NCI-H1092 (cell line): ENCODE data around the gene ADGRA3.

Experiments used
- DNase-seq: peaks from one replicate; lab custom pipeline; 2025; lab: John Stamatoyannopoulos, UW

Gene ADGRA3

DNA sequence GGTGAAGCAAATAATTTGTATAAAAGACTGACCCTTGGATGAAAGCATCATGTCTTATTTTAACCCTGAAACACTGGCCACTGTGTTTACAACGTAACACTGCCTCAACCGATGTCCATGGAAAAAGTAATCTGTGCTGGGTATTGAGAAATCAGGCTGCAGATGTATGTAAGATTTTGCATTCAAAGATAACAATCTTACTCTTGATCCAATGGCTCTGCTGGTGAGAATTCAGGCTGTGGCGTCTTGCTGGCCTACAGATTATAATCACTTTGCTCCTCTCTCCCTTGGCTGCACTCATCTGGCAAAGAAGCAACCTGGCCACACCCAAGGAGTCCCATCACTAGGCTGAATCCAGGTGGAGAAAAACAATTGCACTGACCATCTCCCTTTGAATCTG lies 7.5 kb downstream of the ADGRA3 start:
- DNase-seq: no peak

DNA sequence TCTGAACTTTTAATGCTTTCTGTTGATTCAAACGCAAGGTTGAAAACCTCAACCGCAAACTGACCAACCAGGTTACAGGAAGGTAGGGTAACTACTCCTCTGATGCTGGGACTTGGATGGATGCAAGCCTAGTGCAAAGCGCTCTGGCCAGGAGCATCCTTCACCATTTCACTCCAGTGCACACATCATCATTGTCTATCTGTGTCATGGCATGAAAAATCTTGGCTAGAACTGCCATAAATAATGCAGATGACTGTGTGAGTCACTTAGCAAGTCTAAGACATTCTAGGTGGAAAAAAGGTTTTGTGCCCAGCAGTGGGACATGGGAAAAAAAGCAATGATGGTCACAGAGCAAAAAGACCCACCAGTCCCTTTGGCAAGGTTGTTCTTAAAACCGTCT lies 10.9 kb downstream of the ADGRA3 start:
- DNase-seq: no peak

DNA sequence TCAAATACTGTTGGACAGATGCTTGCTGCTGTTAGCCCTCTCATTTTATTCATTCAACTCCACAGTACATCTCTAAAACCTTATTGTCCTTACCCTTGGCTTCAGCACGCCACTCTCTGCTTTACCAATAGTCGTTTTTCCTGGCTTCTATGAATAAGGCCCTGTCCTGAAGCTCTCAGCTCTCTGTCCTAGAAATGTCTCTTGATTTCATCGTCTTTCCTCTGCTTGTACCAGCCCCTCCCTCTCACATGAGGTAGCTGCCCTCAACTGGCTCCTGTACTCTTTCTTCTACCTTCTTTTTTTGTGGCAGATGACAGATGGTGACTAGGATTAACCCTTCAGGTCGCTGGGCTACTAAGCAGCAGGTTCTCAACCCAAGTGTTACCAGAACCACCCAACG lies 11.4 kb downstream of the ADGRA3 start:
- no peak for DNase-seq

DNA sequence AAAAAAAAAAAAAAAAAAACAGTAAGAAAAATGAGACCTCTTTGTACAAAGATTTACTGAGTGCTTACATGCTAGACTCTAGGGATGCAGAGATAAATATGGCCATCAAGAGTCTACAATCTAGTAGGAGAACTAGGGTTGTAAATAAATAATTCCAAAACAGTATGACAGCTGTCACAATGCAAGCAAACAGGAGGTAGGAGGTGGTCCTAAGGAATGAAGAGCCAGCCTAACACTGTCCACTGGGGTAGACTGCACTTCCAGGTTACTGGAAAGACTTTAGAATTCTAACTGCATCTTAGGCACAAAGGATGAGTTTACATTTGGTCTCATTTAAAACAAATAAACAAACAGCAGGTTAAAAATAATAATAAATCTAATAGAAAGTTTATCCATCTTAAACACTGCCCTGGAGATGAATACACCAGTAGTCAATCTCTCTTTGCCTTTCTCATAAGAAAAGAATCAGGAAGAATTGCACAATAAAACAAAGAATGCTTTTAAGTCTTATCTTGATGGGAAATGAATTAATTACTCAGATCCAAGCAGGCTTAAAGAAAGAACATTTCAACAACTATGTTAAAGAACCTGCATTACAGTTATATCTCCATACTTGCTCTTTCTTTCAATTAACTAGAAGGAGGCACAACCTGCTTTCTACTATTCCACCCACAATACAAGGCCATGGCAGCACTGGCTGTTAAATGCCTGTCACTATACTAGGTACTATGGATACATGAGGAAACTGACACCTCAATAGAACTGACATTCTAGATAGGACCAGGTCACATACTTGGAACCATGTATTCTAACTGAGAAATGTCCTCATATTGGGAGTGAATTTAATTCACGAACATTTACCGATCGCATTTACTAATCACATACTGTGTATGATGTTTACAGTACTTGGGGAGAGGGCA lies 12.7 kb downstream of the ADGRA3 start:
- DNase-seq: no peak

DNA sequence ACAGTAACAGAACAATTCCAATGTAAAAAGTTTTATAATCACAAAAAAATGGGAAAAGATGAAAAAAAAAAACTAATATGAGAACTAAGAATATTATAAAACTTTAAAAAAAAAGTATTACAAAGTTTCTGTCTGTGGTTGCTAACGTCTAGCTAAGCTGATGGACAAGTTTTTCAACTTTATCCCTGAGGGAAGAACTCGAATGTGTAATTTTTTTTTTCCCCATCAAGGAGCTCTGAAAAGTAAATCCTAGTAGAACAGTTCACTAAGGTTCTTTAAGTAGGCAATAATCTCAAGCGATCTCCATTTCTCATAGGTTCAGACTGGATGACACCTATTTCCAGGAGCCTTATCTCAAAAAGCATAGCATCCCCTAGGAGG lies 14.2 kb downstream of the ADGRA3 start:
- no peak for DNase-seq

DNA sequence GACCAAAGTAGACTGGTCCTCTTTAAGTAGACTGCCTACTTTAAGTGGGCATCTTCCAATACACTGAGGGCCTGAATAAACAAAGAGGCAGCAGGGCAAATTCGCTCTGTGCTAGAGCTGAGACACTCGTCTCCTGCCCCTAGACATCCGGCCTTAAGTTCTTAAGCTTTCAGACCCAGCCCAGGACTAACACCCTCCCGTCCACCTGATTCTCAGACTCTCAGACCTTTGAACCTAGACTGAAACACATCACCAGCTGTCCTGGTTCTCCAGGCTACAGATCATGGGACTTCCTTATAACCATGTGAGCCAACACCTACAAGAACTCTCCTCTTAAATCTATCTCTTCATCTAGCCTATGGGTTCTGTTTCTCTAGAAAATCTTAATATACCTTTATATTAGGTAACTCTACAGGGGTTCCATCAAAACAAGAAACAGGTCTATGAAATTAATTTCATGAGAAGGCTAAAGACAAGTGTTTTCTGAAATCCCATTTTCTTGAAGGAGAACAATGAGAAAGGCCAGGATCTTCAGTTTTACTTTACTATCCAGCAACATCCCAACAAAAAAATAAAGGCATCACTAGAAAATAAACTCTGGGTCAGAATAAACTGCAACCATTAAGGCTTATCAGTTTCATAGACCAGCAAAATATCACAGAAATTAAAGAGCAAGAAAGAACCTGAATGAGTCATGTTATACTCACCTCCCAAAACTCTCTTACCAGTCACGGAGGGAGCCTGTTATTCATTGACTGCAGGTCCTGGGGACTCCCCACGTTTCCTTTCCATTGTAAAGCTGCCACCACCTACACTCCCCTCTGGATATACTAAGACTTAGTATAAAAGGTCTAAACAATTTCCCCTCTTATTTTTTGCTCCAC lies 14.8 kb downstream of the ADGRA3 start:
- no peak for DNase-seq

DNA sequence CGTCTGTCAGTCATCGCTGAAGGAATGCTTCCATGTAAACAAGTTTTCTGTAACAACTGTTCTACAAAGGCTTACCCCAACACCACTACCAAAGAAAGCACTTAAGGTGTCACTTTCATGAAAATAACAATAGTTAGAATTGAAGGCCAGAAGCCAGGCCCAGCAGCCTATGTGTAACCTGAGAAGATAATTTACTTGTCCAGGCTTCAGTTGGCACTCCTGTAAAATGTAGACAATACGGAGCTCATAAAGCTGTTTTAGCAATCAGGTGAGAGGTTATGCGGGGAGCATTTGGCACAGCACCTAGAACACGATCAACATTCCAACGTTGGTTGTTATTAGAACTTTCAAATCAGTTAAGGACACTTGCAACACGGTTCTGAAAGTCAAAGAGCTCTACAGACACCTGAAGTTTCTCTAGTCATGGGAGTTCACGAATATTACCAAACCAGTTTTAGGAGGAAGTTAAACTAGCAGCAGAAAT lies 15.7 kb downstream of the ADGRA3 start:
- DNase-seq: peak; percentile 18

DNA sequence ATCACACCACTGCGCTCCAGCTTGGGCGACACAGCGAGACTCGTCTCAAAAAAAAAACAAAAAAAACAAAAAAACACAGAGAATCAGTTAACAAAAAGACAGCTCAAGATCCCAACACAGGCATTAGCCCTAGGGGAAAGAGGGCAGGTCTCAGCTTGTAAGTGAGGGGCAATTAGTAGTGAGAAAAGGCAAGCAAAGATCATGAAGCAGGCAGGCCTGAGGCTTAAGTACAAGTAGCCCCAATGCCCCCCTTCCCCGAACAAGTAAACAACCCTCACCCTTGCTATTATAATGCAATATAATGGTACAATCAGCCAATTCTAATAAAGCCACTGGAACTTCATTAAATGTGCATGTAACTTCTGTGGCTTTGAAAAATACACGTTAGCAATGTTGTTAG lies 17.0 kb downstream of the ADGRA3 start:
- DNase-seq: no peak

DNA sequence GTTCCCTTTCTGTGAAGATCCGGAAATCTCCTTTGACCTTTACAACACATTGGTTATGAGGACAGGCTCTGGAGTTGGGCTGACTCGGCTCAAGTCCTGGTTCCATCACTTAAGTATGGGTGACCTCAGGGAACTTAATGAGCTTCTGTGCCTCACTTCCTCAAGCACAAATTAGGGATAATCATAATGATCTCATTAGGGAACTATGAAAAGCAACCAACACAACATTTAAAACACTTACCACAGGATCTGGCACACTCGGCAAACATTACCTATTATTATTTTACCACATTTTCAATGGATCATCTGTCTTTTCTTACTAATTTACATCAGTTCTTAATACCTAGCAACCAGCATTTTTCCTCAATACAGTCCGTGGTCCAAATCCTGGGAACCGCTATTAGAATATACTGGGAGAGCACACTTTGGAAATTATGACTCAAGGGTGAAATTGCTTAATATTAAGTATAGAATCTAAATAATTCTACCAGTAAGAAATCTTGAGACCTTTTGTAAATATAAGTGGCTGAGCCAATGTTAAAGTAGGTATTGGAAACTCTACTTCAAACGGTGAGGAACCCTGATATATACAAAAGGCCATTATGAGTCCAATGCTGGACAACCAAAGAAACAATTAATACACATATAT lies 19.6 kb downstream of the ADGRA3 start:
- DNase-seq: no peak

DNA sequence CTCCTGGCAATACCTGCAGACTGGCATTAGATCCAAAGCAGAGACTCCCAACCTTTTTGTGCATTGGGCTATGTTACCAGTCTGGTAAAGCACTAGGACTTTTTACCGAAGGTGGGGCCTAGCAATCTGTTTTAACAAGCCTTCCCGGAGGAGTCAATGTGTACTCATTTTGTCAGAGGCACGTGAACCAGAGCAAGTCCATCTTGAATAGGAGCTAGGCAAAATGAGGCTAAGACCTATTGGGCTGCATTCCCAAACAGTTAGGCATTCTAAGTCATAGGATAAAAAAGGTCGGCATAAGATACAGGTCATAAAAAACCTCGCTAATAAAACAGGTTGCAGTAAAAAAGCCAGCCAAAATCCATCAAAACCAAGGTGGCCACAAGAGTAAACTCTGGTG lies 22.3 kb downstream of the ADGRA3 start:
- DNase-seq: no peak

DNA sequence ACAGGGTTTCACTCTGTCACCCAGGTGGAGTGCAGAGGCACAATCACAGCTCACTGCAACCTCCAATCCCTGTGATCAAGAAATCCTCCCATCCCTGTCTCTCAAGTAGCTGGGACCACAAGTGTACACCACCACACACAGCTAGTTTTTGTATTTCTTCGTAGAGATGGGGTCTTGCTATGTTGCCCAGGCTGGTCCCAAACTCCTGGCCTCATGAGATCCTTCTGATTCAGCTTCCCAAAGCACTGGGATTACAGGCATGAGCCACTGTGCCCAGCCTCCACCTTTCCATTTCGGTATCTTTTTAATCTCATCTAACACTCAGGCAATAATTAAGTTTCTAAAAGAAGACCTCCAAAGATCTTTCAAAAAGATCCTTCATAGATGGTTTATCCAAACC lies 22.9 kb downstream of the ADGRA3 start:
- no peak for DNase-seq

DNA sequence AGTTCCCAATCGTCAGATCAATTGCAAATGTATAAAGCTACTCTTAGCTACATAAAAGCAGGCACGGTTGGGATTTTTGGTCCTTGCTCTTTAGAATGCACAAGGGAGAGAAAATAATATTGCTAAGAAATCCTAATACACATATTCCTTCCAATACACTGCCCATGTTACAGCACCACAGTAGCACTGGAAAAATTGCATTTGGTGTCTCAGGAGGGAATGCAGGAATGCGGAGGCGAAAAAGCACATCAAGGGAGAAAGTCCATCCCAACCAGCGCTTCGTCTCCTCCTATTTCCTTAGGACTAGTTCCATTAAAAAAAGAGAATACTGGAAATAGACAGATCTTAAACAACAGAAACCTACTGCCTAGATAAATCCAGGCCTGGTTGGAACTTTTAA lies 23.9 kb downstream of the ADGRA3 start:
- no peak for DNase-seq

DNA sequence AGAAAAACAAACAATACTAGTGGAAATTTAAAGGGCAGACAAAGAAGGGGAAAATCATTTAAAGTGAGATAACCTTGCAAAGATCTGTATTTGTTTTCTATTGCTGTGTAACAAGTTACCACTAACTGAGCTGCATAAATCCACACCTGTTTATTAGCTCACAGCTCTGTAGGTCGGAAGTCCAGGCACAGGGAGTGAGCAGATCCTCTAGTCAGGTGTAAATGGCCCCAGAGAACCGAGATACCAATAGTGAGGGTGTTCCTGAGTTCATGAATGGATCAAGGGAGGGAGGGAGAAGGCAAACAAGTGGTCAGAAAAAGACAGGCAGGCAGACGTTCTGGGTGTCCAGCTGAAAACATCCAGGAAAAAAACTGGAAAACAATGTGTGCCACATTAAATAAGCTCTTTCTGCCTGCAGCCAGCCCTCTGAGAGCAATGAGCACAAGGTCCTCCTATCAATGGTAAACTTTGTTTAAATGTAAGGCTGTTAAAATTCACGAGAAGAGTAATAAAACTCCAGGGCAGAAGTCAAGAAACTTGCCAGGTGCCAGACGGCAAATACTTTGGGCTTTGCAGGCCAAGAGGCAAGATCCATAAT lies 25.0 kb downstream of the ADGRA3 start:
- no peak for DNase-seq

DNA sequence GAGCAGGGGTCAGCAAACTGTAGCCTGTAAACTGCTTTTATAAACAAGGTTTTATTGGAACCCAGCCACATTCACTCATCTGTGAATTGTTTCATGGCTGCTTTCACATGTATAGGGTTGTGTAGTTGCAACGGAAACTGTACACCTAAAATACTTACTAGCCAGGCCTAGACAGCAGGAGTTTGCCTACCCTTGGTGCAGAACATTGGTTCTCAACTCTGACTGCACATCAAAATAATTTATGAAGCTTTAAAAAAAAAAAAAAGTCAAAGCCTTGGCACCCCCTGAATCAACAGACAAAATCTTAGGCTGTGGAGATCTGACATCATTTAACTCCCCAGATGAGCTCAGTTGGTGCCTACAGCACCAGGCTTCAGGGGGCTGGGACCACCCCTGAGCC lies 27.8 kb downstream of the ADGRA3 start:
- no peak for DNase-seq

DNA sequence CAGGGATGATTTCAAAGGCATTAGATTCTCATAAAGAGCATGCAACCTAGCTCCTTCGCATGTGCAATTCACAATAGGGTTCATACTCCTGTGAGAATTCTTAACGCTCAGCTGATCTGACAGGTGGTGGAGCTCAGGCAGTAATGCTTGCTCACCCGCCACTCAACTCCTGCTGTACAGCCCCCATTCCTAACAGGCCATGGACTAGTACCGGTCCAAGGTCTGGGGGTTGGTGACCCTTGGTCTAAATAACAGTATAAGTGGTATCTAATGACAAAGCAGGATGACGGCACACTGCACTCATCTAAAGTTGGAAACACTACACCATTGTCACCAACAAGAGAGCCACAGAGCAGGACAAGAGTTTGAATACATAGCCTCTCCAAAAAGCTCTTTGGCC lies 28.5 kb downstream of the ADGRA3 start:
- DNase-seq: no peak

DNA sequence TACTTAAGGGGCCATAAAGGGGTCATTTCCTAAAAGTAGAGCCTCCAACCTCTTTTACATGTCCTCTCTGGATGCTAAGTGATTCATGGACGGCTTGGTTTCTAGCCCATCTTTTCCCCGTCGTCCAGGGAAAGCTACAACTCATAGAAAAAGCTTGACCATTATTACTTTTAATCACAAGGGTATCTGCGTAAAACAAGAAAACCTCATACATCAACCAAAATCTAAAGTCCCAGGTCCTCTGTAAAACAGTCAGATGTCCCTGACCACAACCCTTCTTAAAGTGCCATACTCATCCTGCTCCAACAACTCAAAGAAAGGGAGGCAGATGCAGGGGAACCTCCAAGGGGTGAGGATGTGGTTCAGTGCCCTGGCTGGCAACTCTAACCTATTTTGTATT lies 29.6 kb downstream of the ADGRA3 start:
- no peak for DNase-seq

DNA sequence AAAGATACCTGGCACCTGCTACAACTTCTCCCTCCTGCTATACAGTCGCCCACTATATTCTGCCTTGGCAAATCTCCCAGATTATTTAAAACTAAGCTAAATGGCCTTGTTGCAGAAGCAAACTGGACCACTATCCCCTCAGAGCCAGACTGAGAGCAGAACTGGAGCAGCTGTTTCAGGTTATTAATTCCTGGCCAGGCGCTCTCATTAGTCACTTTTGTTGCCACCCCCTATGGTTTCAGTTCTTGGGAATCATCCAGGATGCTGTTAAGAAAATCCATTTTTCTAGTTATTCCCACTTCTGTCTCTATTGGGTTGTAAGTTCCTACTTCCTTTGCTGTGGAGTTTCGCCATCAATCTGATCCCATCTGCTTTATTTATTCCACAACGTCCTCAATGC lies 30.1 kb downstream of the ADGRA3 start:
- peak; percentile 89 for DNase-seq

DNA sequence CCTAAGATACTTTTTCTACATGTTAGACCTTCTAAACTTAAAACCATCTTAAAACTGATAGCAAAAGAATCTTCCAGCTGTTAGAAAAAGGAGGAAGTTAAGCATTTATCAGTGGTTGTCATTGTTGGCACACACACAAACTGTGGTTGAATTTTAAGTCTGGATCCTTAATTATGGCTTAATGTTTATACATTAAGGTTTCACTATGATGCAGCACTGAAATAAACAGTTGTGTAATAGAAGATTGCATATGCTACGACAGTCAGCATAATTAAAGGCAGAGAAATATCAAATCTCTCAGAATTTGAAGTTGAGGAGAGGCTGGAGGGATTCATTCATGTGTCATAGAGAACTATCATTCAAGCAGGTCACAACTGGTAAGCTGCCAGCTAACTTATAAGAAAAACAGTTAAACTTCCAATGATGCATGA lies 32.3 kb downstream of the ADGRA3 start:
- no peak for DNase-seq

DNA sequence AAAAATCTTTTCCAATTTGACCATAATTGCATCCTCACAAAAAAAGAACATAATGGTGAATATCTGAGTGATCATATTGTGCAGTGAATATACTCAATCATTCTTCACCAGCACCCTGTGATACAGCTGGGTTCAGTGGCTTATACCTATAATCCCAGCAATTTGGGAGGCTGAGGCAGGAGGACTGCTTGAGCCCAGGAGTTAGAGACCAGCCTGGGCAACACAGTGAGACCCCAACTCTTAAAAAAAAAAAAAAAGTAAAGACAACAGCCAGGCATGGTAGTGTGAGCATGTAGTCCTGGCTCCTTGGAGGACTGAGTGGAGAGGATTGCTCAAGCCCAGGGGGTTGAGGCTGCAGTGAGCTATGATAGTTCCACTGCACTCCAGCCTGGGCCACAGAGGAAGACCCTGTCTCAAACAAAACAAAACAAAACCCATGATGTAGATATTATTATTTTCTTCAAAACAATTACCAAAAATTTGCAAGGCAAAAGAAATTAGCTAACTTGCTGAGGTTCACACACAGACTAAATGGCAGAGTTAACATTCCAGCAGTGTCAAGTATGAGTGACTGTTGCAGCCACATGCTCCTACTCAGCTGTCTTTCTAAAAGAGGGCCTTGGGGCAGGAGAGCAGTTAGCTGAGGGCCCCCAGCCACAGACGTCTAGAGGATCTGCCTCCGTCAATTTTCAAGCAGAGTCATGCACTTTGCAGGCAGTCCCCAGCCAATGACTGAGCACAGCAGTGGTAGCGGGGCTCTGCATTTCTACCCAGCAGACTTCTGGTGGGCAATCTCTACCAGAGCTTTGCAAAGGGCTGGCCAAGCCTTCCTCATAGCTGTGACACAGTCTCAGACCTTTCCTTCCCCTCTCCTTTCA lies 33.4 kb downstream of the ADGRA3 start:
- no peak for DNase-seq

DNA sequence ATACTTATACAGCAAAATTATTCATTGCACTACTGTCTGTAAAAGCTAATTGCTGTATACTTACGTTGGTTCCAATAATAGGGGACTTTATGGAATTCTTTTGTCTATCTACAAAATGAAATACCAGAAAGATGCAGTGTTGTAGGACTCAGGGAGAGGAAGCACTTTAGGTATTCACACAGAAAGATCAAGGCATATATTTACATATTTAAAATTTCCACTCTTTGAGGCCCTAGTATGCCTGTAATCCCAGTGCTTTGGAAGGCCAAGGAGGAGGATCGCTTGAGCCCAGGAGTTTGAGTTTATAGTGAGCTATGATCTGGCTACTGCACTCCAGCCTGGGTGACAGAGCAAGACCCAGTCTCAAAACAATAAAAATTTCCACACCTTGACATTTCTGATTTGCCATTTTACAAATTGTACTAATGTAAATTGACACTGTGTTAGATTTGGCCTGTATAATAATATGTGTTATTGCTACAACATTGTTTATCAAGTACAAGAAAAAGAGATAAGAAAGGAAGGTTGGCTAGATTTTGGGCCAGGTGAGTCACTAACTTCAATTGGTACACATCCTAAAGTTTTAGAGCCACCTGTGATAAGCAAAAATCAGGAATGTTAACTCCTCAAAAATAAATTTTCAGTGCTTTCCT lies 35.1 kb downstream of the ADGRA3 start:
- no peak for DNase-seq

DNA sequence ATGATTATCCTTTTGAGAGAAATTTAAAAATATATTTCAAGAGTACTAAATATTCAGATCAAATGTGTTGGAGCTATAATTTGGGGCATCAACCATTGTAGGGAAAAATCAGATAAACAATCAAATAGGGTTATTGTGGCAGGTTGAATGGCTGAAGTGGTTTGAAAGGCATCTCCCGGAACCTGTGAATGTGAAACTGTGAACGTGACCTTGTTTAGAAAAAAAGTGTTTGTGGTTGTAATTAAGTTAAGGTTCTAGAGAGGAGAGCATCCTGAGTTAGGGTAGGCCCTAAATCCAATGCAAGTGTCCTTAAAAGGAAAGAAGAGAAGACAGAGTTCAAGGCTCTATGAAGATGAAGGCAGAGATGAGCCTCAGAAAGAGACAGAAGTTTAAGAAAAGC lies 37.4 kb downstream of the ADGRA3 start:
- no peak for DNase-seq
